HepG2 (cell line): ENCODE data around the gene WDR82. TPM values are rescaled to one million over a fixed set of nuclear protein-coding genes. Genes with fewer than 3 reads are reported as not detected.

Source experiments
- AFF4 ChIP-seq: sonication (generic); formaldehyde crosslinking; IDR thresholded peaks from 2 replicates; pipeline ENCODE4 v1.4.0; 2020; ENCODE audit warnings: missing genetic modification reagents
- ASH2L ChIP-seq: fragments of 300-600, 200-600 bp; sonication (generic); IDR thresholded peaks from 2 replicates; pipeline ENCODE4 v1.7.0; 2017; ENCODE audit warnings: low read depth, mild to moderate bottlenecking, moderate library complexity, mixed read lengths, low read length; ENCODE audit not compliant: insufficient read length
- GTF2F1 ChIP-seq: fragments of 150-350 bp; IDR thresholded peaks from 2 replicates; pipeline ENCODE4 v1.6.1; 2014; ENCODE audit warnings: low read length
- HNRNPLL ChIP-seq: fragments of 200-400 bp; formaldehyde crosslinking; IDR thresholded peaks from 2 replicates; pipeline ENCODE4 v1.6.1; 2017; ENCODE audit warnings: mild to moderate bottlenecking, low read depth, low read length; ENCODE audit not compliant: poor library complexity, severe bottlenecking
- KLF13 ChIP-seq: sonication (generic); formaldehyde crosslinking; IDR thresholded peaks from 2 replicates; pipeline ENCODE4 v1.4.0; 2020; ENCODE audit warnings: mild to moderate bottlenecking, missing genetic modification reagents
- NFRKB ChIP-seq: fragments of 450-650 bp; IDR thresholded peaks from 2 replicates; pipeline ENCODE4 v1.6.1; 2017
- PAX8 ChIP-seq: sonication (generic); formaldehyde crosslinking; IDR thresholded peaks from 2 replicates; pipeline ENCODE4 v1.8.0; 2022; ENCODE audit warnings: mild to moderate bottlenecking, missing genetic modification reagents, borderline replicate concordance
- RNF219 ChIP-seq: sonication (generic); formaldehyde crosslinking; IDR thresholded peaks from 2 replicates; pipeline ENCODE4 v1.5.0; 2020; ENCODE audit warnings: mild to moderate bottlenecking, missing genetic modification reagents
- TP53 ChIP-seq: sonication (generic); formaldehyde crosslinking; conservative IDR thresholded peaks from 2 replicates; pipeline ENCODE4 v1.4.0; 2020; ENCODE audit warnings: missing genetic modification reagents
- ZBTB21 ChIP-seq: sonication (generic); formaldehyde crosslinking; IDR thresholded peaks from 2 replicates; pipeline ENCODE4 v1.4.0; 2020; ENCODE audit warnings: missing genetic modification reagents
- ZFP62 ChIP-seq: sonication (generic); formaldehyde crosslinking; IDR thresholded peaks from 2 replicates; pipeline ENCODE4 v1.4.0; 2020; ENCODE audit warnings: missing genetic modification reagents
- ZMYM4 ChIP-seq: sonication (generic); formaldehyde crosslinking; IDR thresholded peaks from 2 replicates; pipeline ENCODE4 v1.8.1; 2023; ENCODE audit warnings: mild to moderate bottlenecking, missing genetic modification reagents
- ZNF256 ChIP-seq: sonication (generic); formaldehyde crosslinking; conservative IDR thresholded peaks from 2 replicates; pipeline ENCODE4 v1.4.0; 2020; ENCODE audit warnings: missing genetic modification reagents
- ZNF563 ChIP-seq: sonication (generic); formaldehyde crosslinking; IDR thresholded peaks from 2 replicates; pipeline ENCODE4 v1.8.0; 2022; ENCODE audit warnings: mild to moderate bottlenecking, moderate library complexity, missing genetic modification reagents
- ZNF639 ChIP-seq: conservative IDR thresholded peaks from 2 replicates; pipeline ENCODE4 v1.6.1; 2018; ENCODE audit warnings: missing genetic modification reagents
- polyA plus RNA-seq, 8 experiments: library from polyadenylated mRNA; depleted of rRNA in 3 of 8; stranded (reverse) in 7 of 8; unstranded in 1 of 8; fragments of >200 nt; fragmentation: Illumina TruSeq in 4 of 8; extraction: Trizol in 4 of 8; gene quantifications; 2 replicates each; pipeline versions ENCODE4 v1.2.1 to v1.2.3, GENCODE V29; 2011 to 2016; ENCODE audit warnings: low read depth in 4 of 8, missing spikeins in 1 of 8, mixed read lengths in 1 of 8; ENCODE audit not compliant: insufficient read depth in 1 of 8
- total RNA-seq, 5 experiments: library from RNA; depleted of rRNA; stranded (reverse); fragments of >200 nt; fragmentation: Illumina TruSeq; extraction: Trizol; gene quantifications; 2 replicates each; pipeline ENCODE4 v1.2.3, GENCODE V29; 2016; ENCODE audit warnings: low read depth in 1 of 5
- TF ChIP-seq, protein P1 (sequence below): sonication (generic); formaldehyde crosslinking; IDR thresholded peaks from 2 replicates; pipeline ENCODE4 v1.8.1; 2023; ENCODE audit warnings: missing genetic modification reagents, mild to moderate bottlenecking, borderline replicate concordance
- TF ChIP-seq, protein P2 (sequence below): sonication (generic); formaldehyde crosslinking; IDR thresholded peaks from 2 replicates; pipeline ENCODE4 v1.4.0; 2020; ENCODE audit warnings: missing genetic modification reagents, mild to moderate bottlenecking, borderline replicate concordance

Gene WDR82
- total and polyA plus RNA-seq, 2 of the 13 experiments (the other 11 are each of a cell fraction or from before 2014, with no cell fraction given), result 39.1 to 59.5 TPM

DNA sequence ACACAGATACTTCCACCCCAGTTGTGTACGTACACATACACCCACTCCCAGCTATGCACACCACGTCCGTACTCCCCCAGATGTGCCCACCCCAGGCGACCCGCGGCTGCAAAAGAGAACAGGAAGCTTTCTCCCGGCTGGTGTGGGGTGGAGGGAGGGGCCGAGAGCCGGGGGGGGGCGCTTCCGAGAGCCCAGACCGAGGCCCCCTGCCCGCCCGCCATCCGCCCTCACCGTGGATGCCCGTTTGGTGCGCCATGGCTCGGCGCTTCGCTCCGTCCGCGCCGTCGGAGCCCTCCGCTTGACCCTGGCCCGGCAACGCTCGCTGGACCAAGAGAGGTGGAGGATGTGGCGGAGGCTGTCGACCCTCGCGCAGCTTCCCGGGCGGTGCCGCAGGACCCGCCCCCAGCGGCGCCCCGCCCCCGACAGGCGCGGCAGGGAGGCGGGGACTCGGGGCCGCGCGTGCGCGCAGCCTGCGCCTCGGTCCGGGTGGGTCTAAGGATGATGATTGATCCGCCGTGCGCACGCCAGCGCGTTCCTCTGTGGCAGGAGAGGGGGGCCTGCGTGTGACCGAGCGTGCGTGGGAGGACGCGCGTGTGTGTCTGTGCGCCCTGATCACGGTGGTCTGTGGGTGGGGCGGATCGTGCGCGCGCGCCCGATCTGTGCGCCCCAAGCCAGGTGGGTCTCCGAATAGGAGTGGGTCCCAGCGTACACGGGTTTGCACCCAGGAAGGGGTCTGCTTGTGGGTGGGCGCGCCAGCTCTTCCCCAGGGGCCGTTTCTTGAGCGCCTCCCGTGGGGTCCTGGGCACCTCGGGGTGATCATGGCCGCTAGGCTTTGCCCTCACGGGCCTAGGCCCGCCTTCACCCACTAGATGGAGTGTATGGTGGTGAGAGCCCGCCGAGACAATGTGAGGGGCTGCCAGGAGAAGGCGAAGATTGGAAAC lies 39.4 kb downstream of the WDR82 start, which contains the start of gene TWF2 (continued):
- no peak for TF ChIP-seq RNF219
- TF ChIP-seq, protein P1, sequence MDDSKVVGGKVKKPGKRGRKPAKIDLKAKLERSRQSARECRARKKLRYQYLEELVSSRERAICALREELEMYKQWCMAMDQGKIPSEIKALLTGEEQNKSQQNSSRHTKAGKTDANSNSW (CRISPR knock-in tag), result peak; percentile 66; the same call in 1 of the 2 replicates
- no peak for TF ChIP-seq ZFP62 (CRISPR knock-in tag)
- peak; percentile 49; the same call in 1 of the 2 replicates for TF ChIP-seq ZNF563 (CRISPR knock-in tag)
- 0 out of 2 replicates have a peak, but pooled peaks have one; percentile 53 for TF ChIP-seq ZNF256
- no peak; the same call in 1 of the 2 replicates for TF ChIP-seq AFF4
- no peak for TF ChIP-seq GTF2F1
- TF ChIP-seq ASH2L, result peak; percentile 34
- 0 out of 2 replicates have a peak, but pooled peaks have one; percentile 46 for TF ChIP-seq TP53 (CRISPR knock-in tag)
- TF ChIP-seq ZMYM4 (CRISPR knock-in tag), result 0 out of 2 replicates have a peak, but pooled peaks have one; percentile 38
- TF ChIP-seq PAX8 (CRISPR knock-in tag), result 0 out of 2 replicates have a peak, but pooled peaks have one; percentile 91
- TF ChIP-seq, protein P2, sequence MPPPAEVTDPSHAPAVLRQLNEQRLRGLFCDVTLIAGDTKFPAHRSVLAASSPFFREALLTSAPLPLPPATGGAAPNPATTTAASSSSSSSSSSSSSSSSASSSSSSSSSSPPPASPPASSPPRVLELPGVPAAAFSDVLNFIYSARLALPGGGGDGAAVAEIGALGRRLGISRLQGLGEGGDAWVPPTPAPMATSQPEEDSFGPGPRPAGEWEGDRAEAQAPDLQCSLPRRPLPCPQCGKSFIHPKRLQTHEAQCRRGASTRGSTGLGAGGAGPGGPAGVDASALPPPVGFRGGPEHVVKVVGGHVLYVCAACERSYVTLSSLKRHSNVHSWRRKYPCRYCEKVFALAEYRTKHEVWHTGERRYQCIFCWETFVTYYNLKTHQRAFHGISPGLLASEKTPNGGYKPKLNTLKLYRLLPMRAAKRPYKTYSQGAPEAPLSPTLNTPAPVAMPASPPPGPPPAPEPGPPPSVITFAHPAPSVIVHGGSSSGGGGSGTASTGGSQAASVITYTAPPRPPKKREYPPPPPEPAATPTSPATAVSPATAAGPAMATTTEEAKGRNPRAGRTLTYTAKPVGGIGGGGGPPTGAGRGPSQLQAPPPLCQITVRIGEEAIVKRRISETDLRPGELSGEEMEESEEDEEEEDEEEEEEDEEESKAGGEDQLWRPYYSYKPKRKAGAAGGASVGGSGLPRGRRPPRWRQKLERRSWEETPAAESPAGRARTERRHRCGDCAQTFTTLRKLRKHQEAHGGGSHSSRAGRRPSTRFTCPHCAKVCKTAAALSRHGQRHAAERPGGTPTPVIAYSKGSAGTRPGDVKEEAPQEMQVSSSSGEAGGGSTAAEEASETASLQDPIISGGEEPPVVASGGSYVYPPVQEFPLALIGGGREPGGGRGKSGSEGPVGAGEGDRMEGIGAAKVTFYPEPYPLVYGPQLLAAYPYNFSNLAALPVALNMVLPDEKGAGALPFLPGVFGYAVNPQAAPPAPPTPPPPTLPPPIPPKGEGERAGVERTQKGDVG (CRISPR knock-in tag), result no peak
- TF ChIP-seq NFRKB, result no peak
- TF ChIP-seq KLF13 (CRISPR knock-in tag), result no peak; the same call in 1 of the 2 replicates
- peak; percentile 17; the same call in 1 of the 2 replicates for TF ChIP-seq ZNF639
- TF ChIP-seq HNRNPLL, result peak; percentile 72
- 0 out of 2 replicates have a peak, but pooled peaks have one; percentile 8 for TF ChIP-seq ZBTB21 (CRISPR knock-in tag)
